HG02852 (cell line): ENCODE data around the gene UBE2E3.
A peak's percentile ranks its signal among the peaks of the same experiment; 100 is the strongest.

Experiments used
- ATAC-seq: cut with Tn5 transposase; IDR thresholded peaks from one replicate; pipeline ENCODE4 v1.9.1; 2021; ENCODE audit warnings: mild to moderate bottlenecking, moderate library complexity; ENCODE audit not compliant: unreplicated experiment

Gene UBE2E3

DNA sequence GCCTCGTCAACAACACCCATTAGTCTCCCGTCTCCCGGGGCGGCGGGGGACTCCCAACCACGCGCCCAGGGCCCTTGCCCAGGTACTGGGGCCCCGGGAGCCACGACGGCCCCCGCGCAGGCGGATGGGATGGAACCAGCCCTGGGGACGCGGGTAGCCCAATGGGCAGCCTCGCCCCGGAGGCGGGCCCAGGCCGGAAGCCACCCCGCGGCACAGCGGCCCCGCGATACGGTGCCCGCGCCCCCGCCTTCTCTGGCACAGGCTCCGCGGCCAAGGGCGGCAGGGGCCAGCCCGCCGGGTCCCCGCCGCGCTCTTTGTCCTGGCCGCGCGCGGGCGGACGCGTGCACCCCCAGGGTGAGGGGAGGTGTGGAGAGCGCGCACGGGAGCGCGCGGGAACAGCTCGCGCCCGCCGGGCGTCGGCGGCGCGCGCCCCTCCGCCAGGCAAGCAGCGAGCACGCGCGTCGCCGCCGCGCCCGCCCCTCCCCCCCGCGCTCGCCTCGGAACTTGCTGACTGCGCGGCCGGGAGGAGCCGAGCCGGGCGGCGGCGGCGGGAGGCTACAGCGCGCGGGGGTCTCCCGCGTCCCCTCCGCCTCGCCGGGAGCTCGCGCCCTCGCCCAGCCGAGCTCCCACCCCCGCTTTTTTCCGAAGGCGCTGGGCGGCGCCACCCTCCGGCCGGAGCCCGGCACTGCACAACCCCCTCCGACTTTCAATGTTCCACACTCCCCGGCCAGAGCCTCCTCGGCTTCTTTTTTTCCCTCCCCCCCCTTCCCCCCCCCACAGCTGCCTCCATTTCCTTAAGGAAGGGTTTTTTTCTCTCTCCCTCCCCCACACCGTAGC lies at the start of gene UBE2E3:
Gene UBE2E3 (plus strand): TSS at position 500 of the 837 bp plus-strand sequence. CDS start 1,438 bp downstream, outside the sequence.
- peak; percentile 72 for ATAC-seq

DNA sequence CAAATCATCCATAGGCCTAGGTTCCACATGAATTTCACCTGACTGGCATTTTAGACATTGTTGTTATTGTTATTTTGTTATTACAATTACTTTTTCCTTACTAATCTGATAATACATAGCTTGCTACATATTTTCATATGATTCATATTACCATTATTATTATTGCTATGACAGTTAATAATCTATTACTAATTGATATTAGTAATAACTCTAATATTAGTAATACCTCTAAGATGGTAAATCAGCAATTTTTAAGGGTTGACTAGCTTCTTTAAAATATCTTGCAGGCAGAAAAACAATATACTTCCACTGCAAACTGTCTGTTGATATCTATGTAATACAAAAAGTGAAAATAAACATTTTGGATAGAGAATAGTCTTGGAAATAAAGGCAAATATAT lies 48.6 kb upstream of the UBE2E3 start:
- no peak for ATAC-seq

DNA sequence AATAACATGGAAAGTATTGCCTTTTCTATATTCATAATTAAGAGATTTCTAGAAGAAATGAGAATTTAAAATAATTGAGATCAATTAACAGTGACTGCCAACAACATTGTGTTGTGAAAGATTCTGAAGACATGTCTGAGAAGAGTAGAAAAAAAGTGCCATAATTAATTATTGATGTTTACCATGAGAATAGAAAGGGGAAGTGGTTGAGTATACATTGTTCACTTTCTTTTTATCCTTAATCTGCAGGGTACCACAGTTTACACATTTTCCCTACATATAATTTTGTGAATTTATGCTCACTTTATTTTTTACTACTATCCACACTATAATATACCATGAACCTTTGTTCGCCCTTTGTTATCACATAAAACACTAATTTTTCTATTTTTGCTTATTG lies 47.1 kb upstream of the UBE2E3 start:
- no peak for ATAC-seq

DNA sequence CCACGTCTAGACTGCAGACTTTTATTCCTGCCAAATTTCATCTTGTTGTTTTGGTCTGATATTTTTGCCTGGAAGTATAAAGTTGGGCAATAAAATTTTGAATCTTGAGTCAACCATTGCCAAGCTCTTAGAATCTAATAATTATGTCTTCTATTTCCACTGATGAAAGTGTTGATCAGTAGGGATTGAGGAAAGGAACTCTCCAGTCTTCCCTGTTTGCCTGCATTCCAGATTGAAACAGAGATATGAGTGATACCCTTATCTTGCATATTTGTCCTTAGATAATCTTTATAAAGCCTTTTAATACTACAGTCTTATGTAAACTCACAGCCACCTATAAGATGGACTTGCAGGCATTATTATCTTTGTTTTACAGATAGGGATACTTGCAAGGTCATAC lies 45.5 kb upstream of the UBE2E3 start:
- ATAC-seq, result no peak

DNA sequence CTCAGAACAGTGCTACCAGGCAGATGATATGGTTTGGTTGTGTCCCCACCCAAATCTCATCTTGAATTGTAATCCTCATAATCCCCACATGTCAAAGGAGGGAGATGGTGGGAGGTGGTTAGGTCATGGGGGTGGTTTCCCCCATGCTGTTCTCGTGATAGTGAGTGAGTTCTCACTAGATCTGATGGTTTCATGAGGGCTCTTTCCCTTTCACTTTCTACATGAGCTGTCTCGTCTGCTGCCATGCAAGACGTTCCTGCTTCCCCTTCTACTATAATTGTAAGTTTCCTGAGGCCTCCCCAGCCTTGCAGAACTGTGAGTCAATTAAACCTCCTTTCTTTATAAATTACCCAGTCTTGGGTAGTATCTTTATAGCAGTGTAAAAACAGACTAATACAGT lies 42.9 kb upstream of the UBE2E3 start:
- ATAC-seq, result peak; percentile 90

DNA sequence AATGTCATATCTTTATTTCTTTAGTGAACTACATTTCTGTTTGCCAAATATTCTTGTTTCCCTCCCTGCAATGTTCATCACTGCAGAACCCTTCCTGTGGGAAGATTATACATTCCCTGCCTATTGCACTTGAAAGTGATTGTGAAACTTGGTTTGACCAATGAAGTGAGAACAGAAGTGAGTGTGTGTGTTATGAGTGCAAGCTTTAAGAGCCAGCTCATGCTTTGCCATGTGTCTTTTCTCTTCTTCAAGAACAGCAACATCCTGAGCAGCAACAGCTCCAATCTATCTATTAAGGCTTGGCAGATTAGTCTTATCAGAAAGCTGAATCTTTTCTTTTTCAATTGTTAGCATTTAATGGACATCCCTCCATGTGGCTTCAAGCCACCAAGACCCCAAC lies 42.0 kb upstream of the UBE2E3 start:
- ATAC-seq, result no peak

DNA sequence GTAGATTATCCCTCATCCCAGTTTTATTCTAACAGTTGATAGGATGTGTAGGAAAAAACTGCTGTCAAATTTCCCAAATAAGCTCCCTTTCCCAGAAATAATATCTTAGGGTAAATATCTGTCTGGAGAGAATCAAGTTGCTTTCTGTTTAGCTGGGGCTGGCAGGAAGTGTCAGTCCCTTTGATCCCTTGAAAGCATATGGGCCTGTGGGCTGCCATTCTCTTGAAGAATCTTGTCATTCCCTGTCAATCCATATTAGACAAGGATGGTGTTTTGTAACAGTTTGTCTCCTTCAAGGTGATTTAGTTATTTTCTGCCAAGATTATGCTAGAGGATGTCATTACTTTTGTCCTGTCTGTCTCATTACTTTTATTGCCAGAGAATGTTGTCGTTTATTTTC lies 37.1 kb upstream of the UBE2E3 start:
- ATAC-seq, result no peak

DNA sequence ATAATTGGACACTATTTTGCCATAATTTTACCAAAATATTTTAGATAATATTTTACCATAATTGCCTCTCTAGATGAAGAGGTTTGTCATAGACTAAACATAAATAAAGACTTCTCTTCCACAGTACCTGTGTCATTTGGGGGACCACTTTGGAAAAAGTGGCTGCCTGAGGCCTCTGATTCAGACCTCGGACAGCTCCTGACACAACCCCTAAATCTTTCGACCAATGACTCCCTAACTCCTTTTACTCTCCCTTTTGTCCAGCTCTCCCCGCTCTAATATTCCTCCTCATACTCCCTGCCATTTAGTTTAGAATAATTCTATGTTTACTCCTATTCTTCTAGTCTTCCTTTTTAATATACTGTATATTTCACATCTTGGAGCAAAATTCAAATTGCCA lies 36.0 kb upstream of the UBE2E3 start:
- no peak for ATAC-seq

DNA sequence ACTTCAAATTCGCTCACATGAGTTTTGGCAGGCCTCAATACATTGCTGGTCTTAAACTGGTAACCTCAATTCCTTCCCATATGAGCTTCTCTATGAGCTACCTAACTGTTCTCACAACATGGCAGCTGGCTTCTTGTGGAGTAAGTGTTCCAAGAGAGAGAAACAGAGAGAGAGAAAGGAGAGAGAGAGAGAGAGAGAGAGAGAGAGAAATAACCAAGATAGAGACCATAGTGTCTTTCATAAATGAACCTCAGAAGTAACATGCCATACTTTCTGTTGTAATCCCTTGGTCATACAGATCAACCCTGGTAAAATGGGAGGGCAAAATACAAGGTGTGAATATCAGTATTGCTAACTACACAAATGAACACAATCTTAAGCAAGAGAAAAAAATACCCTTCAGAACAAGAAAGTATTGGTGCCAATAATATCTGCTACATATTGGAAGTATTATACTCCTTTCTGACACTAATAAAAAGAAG lies 33.2 kb upstream of the UBE2E3 start:
- no peak for ATAC-seq

DNA sequence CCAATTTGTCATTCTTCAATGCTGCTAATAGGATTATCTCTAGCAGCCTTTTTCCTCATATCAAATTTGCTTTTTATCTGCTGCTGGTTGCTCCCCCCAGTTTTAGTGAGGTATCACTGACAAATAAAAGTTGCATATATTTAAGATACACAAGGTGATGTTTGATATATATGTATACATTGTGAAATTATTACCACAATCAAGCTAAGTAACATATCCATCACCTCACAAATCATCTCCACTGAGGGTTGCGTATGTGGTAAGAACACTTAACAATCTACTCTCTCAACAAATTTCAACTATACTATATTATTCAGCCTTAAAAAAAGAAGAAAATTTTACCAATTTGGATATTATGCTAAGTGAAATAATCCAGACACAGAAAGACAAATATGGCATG lies 30.5 kb upstream of the UBE2E3 start:
- ATAC-seq, result no peak

DNA sequence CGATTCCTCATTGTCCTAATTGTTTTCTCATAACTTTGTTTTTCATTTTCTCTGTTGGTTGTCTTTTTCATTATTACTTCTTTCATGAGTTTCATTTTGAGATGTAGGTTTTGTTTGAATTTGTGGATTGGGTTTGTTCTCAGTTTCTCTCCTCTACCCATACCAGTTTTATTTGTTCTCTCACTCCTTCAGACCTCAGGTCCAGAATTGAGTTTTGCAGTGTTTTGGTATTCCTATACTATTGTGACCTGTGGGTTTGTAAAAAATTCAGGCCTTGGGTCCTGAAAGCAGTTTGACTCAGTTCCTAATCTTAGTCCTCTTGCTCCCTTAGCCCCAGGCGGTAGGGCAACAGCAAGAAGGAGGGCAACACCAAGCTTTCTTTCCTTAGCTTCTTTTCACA lies 28.3 kb upstream of the UBE2E3 start:
- peak; percentile 82 for ATAC-seq

DNA sequence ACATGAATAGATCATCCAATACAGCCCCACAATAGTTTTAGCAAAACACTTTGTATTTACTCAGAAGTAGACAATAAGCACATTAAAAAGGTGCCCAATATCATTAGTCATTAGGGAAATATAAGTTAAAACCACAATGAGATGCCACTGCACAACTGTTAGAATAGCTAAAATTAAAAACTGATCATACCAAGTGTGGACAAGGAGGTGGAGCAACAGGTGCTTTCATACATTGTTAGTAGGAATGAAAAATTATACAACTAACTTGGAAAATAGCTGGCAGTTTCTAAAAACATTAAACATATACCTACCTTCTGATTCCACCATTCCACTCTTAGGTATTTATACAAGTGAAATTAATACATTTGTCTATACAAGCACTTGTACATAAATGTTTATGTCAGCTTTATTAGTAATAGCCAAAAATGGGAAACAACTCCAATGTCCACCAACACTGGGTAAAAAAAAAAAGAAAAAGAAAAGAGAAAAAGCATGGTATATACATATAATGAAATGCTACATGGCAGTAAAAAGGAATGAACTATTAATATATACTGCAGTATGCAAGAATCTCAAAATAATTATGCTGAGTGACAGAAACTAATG lies 27.6 kb upstream of the UBE2E3 start:
- no peak for ATAC-seq

DNA sequence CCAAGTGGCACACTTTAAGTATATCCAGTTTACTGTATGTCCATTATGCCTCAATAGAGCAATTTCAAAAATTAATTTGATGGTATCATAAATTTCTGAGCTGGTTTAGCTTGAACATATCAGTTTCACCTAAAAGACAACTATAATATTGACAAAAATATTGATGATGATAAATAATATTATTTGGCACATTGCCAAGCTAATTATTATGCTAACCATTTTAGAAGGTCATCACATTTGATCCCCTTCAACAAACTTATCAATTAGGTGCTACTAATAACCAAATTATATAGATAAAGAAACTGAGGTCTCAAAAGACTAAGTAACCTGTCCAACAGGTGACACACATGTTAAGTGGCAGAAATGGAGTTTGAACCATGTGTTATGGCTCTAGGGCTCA lies 26.9 kb upstream of the UBE2E3 start:
- ATAC-seq, result no peak

DNA sequence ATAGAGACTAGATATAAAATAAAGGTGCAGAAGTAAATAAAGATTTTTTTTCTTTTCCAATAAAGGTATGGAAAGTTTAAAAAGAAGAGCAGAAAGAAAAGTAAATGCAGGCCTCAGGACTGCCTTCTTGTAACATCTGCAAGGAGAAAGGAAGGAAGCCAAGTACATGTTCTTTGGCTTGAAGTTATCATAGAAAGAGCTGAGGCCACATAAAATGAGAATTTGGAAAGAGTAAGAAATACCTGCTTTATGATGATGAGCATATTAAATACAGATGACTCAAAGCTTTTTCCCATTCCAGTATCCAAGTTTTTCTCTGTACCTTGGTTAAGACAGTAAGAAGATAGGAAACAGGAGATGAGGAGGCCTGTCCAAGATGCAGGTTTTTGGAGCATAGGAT lies 25.3 kb upstream of the UBE2E3 start:
- no peak for ATAC-seq

DNA sequence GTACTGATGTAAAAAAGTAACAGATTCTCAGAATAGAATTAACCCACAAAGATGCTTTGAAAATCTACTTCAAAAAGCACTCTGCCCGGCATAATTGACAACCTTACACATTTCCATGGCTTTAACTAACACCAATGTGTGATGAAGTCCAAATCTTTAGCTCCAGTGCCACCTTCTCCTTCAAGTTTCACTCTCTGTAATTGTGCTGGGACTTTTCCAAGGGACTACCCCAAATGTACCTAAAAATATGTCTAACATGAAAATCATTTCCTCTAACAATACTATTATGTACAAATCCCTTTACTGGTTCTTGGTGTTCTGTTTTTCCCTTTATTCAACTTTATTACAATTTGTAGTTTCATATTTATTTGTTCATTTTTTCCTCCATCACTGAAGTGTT lies 20.6 kb upstream of the UBE2E3 start:
- ATAC-seq, result peak; percentile 57

DNA sequence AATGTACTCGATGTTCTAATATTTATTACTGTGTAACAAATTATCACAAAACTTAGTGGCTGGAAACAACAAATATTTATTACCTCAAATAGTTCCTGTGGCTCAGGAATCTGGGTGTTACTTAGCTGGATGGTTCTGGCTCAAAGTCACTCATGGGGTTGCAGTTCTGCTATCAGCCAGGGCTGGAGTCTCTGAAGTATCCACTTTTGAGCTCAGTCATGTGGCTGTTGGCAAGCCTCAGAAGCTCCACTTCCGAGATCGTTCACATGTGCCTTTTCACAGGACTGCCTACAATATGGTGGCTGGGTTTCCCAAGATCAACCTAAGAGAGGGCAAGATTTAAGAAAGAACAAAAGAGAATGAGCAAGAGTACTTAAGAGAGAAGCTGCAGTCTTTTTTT lies 19.4 kb upstream of the UBE2E3 start:
- no peak for ATAC-seq

DNA sequence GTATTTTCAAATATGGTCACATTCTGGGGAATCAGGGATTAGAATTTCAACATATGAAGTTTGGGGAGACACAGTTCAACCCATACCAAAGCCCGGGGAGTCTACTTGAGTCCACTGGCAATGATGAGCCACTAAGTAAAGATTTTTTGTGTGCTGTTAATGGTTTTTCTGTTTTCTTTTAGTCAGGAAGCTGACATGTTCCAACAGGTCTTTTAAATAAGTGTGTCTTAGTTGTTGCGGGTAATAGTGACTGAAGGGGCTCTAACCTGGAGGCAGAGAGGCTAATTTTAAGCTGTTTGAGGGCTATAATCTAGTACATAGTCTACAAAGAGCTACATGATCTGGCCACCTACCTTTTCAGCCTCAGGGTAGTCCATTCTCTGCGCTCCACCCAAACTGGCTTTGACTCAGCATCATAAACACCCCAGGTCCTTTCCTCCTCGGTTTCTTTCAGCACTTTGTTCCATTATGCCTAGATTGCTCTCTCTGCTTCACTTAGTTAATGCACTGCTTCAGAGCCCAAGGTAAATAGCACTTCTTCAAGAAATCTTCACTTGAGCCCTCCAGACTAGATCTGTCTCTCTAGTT lies 17.6 kb upstream of the UBE2E3 start:
- ATAC-seq, result no peak

DNA sequence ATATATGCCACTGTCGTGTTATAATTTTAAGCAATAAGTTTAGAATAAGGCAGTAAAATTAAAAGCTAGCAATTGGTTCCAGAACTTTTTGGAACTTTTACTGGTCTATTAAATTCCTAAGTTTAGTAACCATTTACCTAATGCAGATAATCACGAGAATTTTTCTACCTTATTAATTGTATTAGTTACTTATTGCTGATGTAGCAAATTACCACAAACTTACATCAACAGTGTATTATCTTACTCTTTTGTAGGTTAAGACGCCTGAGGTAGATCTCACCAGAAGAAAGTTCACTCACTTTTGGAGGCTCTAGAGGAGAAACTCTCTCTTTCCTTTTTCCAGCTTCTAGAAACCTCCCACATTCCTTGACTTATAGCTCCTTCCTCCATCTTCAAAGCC lies 14.0 kb upstream of the UBE2E3 start:
- ATAC-seq, result no peak

DNA sequence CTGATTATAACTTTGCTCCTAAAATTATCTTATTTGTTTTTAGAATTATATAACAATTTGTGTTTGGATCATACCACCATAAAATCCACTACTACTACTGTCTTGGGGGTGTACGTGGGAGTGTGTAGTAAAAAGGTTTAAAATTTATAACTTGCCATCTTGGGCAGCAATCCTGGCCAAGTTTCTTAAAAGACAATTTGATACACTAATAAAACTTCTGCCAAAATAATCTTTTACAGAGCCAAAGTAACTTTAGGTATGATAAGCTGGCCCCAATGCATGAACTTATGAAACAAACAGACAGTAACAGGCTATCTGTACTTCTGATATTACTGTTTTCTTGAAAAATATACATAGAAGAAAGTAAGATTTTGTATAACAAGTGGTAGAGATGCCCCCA lies 11.3 kb upstream of the UBE2E3 start:
- no peak for ATAC-seq

DNA sequence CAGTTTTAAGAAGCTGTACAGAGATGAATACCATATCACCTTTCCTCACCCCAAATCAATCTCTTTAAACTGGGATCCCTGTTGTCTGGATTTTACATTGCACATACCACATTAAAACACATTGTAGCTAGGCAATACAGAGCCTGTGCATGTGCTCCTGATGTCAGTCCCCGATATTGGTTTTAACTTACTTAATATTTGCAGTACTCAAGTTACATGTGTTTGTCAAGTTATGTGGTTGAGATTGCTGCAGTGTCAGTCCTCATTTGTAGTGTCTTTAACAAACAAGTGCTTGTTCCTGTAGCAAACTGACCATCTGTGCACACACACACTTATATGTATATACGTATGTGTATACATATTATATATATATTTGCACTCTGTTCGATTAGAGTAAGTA lies 10.4 kb upstream of the UBE2E3 start:
- no peak for ATAC-seq

DNA sequence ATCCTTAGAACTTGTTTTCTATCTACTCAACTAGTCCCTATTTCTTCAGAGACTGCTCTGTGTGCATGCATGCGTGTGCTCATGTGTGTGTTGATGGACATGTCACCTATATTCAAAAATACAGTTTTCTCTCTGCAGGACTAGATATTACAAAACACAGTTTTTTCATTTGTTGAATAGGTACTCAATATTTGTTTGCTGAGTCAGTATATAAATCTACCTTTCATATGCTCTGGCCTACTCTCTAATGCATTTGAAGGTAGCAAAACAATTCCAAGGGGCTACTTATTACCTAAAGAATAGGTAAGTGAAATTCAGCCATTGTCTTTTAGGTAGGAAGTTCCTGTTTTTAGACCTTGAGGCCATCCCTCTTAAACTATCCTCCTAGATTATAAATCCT lies 8.6 kb upstream of the UBE2E3 start:
- no peak for ATAC-seq

DNA sequence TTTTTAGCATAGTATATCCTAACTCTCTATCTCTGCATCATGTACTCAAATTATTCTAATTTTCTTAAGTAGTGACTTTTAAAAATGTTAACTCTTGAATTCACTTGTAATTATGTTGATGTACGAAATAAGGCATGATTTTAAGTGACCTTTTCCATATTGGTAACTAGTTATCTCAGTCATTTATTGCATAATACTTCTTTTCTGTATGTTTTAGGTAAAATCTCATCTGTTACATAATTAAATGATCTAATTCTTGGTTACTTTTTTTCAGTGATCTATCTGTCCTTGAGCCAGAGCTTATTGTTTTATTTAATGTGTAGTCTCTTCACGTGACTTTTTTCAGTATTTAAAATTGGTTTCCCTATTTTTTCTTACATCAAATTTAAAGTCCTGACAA lies 4.8 kb upstream of the UBE2E3 start:
- no peak for ATAC-seq
